ENCODE data around the gene TUBGCP5. TPM values are rescaled to one million over a fixed set of nuclear protein-coding genes. Genes with fewer than 3 reads are reported as not detected.

TUBGCP5 gene
- total and polyA plus RNA-seq, 2 of the 4 experiments (the other 2 are of a cell fraction), result 13.0 to 19.4 TPM

GRCh38 chr15:23069496-23070166 lies 30.3 kb upstream of the TUBGCP5 start:
- no TSS peak for BruUV-seq (replicated peaks)
- CTCF ChIA-PET, result interaction anchor here (0.8 kb wide), 1 partner anchor 15 kb away, joined by 6 read pairs; no protein-coding TSS in a partner anchor

More at GRCh38 chr15:23069496-23070166, 30.3 kb upstream of the TUBGCP5 start:
- no peak overlapping the region for H3K4me3 ChIP-seq (ENCODE audit: insufficient read depth, low read depth, low read length)
- POLR2A ChIA-PET (ENCODE audit: unreplicated experiment), result no interaction called here
- no peak for DNase-seq
- H3K9me3 ChIP-seq (ENCODE audit: control insufficient read depth, insufficient read depth, low read length), result no peaks in the 10 kb centered on the region; the same call in 1 of the 2 replicates
- no peaks in the 10 kb centered on the region for H3K36me3 ChIP-seq (ENCODE audit: control insufficient read depth, insufficient read depth, low read length)
- H3K4me1 ChIP-seq (ENCODE audit: control insufficient read depth, insufficient read depth, low read length), result no peaks in the 10 kb centered on the region
- no peak overlapping the region for H3K27ac ChIP-seq (ENCODE audit: insufficient read depth, low read length)
- H4K20me1 ChIP-seq (ENCODE audit: insufficient read depth, low read length), result no peaks in the 10 kb centered on the region
- H3K4me2 ChIP-seq (ENCODE audit: low read depth, low read length), result no peak overlapping the region
- H3K27me3 ChIP-seq (ENCODE audit: control insufficient read depth, insufficient read depth, low read length), result no peaks in the 10 kb centered on the region
- no peak overlapping the region for H3K18ac ChIP-seq (ENCODE audit: low read depth, low read length)
- no peak overlapping the region for H3K4ac ChIP-seq (ENCODE audit: low read depth, low read length)
- dilution Hi-C loops (cut with HindIII; ENCODE audit: low sequenced_read_pairs, unreplicated experiment), result no loop called here
- in situ Hi-C loops (cut with MboI; ENCODE audit: low sequenced_read_pairs), result no loop called here
- H3K23ac ChIP-seq (ENCODE audit: low read depth, low read length), result no peak overlapping the region
- no peak overlapping the region for H4K8ac ChIP-seq (ENCODE audit: low read depth in 2 of 2, low read length in 2 of 2)
- no peak for ATAC-seq (ENCODE audit: low read depth)
- TF ChIP-seq MXI1 (IDR thresholded peaks at IDR 0.05; ENCODE audit: borderline replicate concordance, low read depth, low read length), result no peak
- TF ChIP-seq FOS (IDR thresholded peaks at IDR 0.05; ENCODE audit: low read depth, low read length), result no peak
- no peak for TF ChIP-seq RFX5 (IDR thresholded peaks at IDR 0.05; ENCODE audit: low read depth, low read length)
- TF ChIP-seq CHD1 (IDR thresholded peaks at IDR 0.05; ENCODE audit: low read depth, low read length), result no peak
- H3K9me1 ChIP-seq (ENCODE audit: insufficient read depth, low read length), result no peaks in the 10 kb centered on the region
- H4K5ac ChIP-seq (ENCODE audit: low read depth, low read length), result no peak overlapping the region
- no peak overlapping the region for H2BK15ac ChIP-seq (ENCODE audit: low read depth, low read length)
- WGBS, 2 experiments (ENCODE audit: extremely low coverage in 2 of 2, insufficient read length in 1 of 2), result 90% methylated on average over 3 of the region's 20 CpGs; no CpG with 5 or more reads in 1 of the 2 experiments
- no peak overlapping the region for H2BK20ac ChIP-seq (ENCODE audit: low read depth, low read length)
- no peak overlapping the region for H3K14ac ChIP-seq (replicated peaks; ENCODE audit: low read depth, low read length)
- no peak overlapping the region for H3K56ac ChIP-seq (ENCODE audit: extremely low read depth, insufficient read depth, low read length)
- no peak overlapping the region for H2BK5ac ChIP-seq (ENCODE audit: low read depth, low read length, poor library complexity, severe bottlenecking)
- no peak overlapping the region for H2AK5ac ChIP-seq (ENCODE audit: low read depth, low read length)
- no peak overlapping the region for H2AFZ ChIP-seq (replicated peaks; ENCODE audit: low read length, poor library complexity)
- H3K9ac ChIP-seq (ENCODE audit: low read depth, low read length), result no peak overlapping the region
- no peak overlapping the region for H2AK9ac ChIP-seq (replicated peaks; ENCODE audit: low read depth, low read length, poor library complexity)
- no peak overlapping the region for H4K91ac ChIP-seq (ENCODE audit: insufficient read depth, low read depth, low read length)
- no peak overlapping the region for H2BK120ac ChIP-seq (ENCODE audit: low read depth, low read length)
- intact Hi-C loops (cut with micrococcal nuclease), result no loop called here
- no peaks in the 10 kb centered on the region for H3K79me1 ChIP-seq (ENCODE audit: low read depth in 1 of 2, low read length in 2 of 2)

Measured in IMR-90 (cell line).